Nucleus accumbens (tissue), 56 donors: ENCODE data around the gene PSMD6.

ENCODE experiments used
- DNase-seq, 56 donors: peaks; one replicate each; lab custom pipeline; 2025; lab: John Stamatoyannopoulos, UW

PSMD6 gene

DNA sequence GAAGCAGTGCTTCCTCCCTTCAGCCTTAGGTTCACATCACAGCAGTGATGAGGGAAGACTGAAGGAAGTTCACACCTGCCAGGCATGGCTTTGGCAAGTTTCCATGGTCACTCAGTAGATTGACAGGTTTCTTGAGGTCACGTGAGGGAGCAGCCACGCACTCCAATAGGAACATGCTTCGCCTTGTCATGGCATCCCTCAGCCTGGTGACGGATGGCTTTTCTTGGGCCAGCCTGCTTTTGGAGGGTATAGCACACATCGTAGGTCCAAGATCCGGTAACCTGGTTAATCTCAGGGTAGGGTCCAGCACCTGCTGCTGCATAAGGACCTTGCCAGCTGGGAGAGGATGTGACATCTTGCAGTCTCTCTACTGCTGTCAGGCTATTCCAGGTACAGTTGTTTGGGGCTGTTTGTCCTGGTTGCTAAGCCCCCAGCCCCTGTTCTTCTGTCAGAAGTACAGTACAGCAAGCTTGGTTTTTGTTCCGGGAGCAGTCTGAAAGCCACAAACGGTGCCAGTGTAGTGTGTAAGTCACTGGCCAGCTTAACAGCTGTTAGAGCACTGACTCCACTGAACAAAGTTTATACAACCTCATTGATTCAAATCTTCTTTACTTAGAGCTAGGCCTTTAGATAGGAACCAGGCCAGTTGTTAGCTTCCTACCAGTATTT, 42.3 kb downstream of the PSMD6 start:
- no peak for DNase-seq

DNA sequence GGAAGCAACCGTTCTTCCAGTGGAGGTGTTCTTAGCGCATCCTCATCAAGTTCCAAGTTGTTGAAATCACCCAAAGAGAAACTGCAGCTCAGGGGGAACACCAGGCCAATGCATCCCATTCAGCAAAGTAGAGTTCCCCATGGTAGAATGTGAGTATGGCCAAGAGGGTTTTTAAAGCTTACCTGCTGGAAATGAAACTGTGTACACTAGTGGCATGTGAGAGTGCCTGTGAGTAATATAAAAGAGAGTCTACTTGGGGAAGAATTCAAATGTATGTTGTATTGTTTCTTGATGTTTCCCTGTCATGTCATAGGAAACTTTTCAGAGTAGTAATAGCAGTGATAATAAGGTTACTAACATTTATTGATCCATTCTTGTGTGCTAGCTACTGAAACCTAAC, 43.3 kb downstream of the PSMD6 start:
- DNase-seq = no peak

DNA sequence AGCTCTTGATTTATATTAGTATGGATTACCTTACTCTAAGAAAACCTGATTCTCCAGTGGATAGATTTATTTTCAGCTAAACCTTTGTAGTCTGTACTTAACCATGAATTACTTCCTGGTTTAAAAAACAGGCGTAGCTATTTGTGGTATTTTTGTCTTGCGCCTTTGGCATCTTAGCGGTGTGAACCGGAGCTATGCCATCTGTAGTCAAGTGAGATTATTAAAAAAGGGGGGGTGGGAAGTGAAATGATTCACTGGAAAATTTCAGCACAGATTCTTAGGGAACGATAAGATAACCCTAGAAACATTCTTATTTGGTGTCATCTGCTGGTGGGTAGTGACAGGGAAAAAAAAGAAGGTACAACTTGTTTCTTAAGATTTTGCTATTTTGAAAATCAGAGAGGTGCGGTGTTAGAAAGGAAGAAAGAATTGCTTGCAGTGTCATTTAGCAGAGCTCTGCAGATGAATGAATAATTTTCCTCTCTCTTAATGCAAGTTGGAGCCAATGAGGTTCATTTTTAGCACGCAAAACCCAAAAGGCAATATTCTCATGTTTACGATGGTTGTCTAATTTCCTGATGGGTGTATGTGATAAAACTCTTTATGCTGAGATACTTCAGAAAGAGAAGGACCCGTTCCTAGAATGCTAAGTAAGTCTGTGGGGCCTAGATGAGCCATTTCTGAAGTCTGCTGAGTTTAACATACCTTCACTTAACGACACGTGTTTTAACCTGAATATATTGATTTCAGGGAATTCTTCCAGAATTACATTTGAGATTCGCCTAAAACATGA, 44.0 kb downstream of the PSMD6 start:
- DNase-seq = peak in 3 of 56 donors; percentile 29 to 45 (median 34)

DNA sequence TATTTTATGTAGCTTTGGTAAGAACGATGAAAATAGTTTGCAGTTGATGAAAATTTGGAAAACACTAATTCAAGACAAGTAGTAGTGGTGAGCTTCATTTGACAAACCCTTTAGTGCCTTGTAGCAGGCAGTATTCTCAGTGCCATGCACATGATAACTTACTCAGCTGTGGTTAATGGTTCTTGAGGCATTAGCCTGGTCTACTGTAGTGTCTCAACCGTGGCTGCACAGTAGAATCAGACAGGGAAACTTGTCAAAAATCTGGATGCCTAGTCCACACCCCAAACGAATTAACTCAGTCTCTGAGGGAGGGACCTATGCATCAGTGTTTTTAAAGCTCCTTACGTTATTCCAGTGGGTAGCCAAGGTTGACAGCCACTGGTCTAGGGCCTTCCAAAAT, 45.4 kb downstream of the PSMD6 start:
- no peak for DNase-seq

DNA sequence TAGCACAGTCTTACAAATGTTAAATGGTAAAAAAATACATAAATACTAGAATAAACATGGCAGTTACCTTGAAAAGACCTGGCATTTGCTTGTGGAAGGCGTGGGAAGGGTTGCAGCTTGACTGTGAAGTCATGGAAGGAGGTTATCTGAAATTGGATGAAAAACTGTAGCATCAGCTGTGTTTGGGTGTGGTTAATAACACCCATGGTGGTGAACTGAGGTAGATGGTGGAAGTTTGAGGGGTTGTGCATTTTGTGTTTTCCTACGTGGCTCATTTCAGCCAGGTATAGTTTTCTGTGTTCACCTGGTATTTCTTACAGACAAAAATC, 46.5 kb downstream of the PSMD6 start:
- no peak for DNase-seq

DNA sequence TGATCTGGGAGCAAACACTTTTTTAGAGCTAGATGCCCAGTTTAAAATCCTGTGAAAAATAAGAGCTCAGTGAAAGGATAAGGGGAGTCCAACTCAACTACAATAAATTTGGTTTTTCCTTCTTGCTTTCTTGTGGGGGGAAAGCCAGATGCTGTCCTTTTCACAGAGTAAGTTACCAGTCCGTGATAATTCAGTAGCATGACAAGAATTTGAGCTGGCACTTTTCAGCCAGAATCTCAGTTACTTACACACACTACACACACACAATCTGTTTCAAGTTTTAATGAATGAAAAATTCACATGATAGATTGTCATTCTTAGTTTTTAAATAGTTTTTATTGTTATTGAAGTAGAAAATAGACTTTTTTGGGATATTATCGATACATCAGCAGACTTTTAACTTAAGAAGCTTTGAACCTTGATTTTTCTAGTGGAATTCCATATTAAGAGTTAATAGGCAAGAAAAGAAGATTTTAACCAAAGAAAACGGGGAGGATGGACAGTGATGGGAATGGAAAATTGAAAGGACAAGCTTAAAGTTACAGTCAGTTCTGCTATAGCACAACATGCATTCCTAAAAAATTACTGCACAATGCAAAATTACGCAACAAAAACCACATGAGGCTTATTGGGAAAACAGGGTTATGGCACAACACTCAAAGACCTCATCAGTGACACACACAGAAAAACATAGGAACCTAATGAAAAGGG, 47.0 kb downstream of the PSMD6 start:
- no peak for DNase-seq

DNA sequence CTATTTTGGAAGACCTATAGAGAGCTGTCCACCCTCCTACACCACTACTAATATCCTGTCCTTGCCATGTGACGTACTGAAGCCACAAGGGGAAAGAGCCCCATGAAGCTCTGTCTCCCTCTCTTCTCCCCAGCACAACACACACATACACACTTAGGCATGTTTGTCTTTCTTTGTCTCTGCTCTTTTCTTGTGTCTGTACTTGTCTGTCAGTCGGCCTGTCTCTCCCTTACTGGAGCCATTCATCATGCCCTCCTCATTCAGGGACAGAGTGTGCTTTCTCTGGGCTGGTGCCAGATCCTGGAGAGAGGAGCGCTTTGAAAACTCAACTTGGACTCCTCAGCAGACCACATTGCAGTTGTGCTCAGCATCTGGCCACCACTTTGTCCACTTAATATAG, 47.6 kb downstream of the PSMD6 start:
- peak in 37 of 56 donors; percentile 6 to 68 (median 31) for DNase-seq

DNA sequence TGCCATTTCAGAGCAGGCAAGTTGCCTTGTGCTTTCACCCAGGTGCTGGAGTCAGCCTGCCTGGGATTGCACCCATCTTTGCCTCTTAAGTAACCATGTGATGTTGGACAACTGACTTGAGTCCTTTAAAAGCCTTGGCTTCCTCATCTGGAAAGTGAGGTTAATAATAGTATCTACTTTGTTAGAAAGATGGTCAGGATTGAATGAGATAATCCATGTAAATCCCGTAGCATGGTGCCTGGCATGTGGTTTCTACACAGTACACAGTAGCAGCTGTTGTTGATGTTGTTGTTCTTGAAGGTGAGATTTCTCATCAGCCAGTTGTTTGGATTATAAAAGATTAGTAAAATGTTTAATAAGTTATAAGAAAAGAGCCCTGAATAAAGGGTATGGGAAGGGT, 48.8 kb downstream of the PSMD6 start:
- no peak for DNase-seq

DNA sequence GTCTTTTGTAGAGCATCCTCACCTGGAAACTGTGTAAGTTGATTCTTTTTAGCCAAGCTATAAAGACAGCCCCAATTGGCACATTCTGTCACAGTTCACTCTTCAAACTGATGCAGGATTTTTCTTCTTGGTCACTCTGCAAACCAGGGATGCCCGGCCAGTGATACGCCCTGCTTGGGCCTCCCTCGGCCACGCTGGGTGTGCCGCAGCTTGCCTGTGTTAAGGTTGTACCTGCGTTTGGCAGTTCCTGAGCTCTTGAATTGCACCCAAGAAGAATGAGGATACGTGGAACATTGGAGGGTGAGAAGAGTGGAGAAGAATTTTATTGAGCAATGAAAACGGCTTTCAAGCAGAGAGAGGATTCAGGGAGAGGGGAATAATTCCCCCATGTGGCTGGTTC, 49.9 kb downstream of the PSMD6 start:
- DNase-seq = no peak

DNA sequence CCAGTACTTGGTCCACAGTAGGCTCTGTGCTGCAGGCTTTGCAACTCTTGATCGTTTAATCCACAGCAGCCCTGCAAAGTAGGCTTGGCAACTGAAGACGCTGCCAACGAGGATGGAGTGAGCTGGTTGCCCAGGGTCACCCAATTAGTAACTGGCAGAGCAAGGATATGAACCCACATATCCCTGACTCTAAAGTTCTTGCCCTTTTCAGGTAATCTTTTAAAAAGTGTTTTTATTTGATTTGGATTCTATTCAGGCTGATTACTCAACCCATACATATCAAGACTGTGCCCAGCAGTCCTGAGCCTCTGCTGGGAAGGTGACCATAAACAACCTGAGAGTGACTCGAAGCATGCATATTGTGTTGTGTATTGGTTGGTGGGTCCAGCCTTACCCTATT, 50.3 kb downstream of the PSMD6 start:
- DNase-seq = no peak

DNA sequence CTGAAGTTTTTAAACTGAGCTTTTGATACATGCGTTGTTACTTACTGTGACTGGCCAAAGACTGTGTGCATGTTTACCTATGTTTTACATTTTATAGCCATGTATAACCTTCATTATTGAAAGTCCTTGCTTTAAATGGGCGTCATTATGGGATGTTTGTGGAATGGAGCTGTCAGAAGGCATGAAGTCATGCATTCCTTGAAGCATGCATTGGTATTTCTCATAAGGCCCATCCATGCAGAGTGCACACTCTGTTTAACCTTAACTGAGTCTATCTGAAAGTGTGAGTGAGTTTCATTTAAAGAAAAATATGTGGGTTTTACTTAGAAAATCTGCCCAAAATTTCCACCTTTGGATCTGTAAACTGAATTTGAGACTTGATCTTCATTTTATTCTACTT, 51.1 kb downstream of the PSMD6 start:
- DNase-seq = no peak

DNA sequence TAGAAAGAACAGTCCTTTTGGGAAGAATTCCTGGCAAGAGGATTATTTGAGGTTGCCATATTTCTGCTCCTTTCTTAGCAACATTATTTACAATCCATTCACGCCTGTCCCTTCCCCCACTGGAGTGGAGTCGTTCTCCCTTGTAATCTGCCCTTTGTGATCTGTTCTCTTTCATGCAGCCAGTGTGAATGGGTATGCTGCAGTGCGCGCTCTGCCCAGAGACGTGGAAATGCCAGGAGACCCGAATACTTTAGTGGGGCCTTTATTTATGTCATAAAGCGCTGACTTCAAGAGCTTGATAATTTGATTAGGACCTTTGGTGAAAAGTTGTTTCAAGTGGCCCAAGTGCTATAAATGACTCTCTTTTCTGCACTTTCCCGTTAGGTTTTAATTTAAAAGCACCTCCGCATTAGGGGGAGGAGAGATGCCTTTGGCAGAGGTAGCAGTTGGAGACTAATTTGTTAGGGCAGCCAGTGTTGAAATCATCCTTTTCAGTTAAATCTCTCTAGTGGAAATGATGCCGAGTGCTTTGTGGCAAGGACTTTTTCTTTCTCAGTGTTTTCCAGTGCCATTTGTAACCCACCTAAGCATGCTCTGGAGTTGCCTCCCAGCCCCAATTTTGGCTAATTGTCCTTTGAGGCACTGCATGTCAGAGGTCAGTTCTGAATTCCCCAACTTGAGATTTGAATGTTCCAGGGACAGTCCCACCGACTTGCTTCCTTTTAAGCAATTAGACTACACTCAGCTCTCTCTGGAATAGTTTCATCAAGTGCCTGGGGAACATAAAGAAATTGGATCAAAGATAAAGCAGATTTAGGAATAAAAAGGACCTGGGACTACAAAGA, 52.4 kb downstream of the PSMD6 start:
- peak in 17 of 56 donors; percentile 11 to 57 (median 22) for DNase-seq

DNA sequence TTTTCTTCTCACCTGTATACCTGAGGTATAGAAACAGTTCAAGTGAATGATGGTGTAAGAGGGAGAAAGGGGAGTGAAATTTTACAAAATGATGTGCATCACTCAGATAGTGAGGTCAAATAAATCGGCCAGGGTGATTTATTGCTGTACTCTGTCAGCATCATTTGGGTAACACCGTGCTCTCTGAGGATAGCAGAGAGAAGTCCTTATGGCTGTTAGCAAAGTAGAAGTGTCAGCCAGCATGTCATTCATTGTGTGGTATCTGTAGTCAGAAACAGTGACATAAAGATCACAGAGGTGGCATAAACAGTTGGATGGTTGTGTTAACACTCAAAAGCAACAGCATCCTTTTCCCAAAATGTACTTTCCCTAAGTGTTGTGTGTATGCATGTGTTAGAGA, 53.4 kb downstream of the PSMD6 start:
- DNase-seq = no peak

DNA sequence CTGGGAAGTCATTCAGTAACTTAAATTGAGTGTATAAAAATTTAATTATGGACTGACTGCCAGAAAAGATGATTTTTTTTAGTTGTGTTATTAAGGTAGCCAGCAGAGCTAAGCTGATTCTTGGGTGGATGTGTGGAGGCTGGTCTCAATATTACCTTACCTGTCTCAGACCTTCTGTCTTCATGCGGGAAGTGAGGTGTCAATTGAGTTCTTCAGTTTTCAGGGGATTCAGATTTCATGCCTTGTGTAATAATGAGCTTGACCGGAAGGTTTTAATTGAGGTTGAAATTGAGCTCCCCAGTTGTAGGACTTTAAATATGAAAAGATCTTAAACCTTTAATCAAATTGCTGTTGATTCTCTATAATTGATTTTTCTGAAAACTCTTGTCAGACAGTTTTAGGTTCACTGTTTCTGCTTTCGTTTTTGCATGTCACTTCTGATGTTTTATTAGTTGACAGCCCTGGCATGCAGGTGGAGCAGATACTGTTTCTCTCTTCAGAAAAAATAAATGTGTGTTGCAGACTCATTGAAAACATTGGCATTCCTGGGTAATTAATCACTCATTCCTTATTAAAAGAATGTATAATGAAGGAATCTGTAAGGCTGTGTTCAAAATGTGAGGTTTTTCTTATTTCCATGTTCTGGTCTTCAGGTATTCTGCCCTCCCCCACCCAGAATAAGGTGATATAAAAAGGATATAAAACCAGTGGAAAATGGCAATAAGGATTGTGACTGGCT, 54.5 kb downstream of the PSMD6 start:
- DNase-seq = no peak

DNA sequence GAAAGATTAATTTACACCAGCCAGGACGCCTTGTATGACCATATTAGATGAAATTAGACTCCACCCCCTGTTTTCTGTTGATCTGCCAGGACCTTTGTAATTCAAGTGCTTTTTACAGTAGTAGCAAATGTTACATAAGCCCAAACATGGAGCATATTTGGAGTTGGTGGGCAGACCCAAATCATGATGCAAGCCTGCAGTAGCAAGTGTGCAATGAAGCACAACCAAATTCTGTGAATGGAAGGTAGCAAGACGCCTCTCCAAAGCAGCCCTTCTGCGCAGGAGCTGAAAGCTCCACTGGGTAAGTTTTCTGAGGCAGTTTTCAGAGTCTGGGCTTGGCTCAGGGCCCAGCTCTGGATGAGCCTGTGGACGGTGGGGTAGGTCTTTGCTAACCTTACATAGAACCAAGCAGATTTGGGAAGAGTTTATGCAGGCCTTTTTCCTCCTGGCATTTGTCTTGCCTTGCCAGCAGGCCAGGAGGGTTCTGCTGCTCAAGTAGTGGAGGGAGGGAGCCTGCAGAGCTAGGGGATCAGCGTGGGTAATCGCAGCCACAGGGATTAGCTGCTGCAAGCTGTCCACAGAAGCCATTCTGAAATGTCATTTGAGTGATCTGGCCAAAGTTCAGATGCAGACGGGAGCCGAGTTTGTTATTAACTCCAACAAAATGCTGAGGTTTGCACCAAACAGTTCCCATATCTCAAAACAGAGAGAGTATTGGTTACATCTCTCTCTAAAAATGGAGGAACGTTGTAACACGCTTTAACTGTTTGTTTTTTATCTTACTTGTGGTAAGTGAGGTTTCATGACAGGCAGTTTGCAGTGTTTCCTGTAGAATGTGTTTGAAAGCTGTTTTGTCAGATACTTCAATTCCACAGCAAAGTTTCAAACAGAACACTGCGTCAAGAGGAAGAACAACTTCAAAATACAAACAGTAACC, 55.4 kb downstream of the PSMD6 start:
- peak in 5 of 56 donors; percentile 8 to 40 (median 26) for DNase-seq

DNA sequence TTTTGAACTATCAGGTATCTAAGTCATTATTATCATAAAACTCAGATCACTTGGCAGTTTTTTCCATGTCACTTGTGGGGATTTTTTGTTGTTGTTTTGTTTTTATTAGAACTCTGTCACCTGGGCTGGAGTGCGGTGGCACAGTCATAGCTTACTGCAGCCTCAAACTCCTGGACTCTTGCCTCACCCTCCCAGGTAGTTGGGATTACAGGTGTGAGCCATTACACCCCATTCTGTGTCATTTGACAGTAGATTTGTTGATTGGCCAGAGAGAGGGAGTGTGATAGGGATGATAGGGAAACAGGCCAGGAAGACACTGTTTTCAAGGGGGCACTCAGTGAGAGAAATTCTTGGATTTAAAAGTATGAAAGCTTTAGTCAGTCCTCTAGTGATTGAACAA, 56.4 kb downstream of the PSMD6 start:
- DNase-seq = no peak

DNA sequence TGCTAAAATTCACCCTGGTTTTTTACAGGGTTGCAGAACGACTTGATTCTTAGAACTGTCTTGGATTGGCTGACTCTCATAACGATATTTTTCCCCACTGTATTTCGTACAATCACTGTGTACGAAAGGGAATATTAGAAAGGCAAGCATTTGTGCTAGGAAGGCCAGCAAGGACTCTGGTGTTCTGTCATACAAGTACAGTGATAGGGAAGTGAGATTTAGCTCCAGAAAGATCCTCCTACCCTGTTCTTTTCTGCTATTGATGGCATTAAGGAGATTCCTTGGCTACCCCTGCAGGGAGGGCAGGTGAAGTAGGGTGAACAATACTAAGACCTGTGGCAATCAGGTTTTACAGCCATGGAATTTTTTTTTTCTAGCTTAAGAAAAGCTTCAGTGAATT, 57.3 kb downstream of the PSMD6 start:
- no peak for DNase-seq

DNA sequence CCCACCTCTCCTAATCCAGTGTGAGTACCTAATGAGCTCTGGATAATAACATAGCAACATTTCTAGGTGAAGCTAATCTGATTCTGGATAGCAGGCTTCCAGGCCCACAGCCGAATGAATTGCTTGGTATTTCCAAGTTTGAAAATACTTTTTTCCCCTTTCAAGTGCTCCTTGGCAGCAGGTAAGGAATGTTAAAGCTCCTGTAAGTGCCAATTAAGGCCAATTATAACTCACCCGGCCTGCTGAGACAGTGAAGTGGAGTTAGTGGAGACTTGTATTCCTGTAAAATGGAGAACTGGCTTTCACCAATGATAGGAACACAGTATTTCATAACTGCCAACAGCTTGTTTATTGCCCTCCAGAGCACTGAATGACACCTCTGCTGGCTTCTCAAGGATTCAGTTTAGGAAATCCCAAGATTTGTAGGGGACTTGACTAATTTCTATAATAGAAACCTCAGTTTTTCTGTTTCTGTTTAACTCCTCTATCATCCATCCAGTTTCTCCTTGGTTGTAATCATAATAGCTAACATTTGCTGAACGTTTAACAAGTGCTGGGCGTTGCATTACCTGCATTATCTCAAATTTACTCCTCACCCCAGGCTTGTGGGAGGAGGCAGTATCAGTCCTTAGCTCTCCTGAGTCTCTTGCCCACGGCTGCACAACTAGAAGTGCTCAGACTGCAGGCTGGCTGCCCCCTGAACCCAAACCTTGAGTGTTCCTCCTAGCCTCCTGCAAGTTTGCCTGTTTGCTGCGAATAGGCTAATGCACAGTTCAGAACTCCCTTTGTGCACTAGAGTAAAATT, 58.4 kb downstream of the PSMD6 start:
- DNase-seq = no peak
